Peyer's patch (tissue), 4 donors: Measurements from ENCODE around the gene ARV1. TPM values are rescaled to one million over a fixed set of nuclear protein-coding genes. Genes with fewer than 3 reads are reported as not detected.
A peak's percentile ranks its signal among the peaks of the same experiment; 100 is the strongest.
"Not testable (repeated sequence)": the region's sequence is repeated elsewhere in the genome, so short reads cannot be mapped to it uniquely, and the experiment has no call there.

ENCODE experiments used
- DNase-seq, 3 donors: peaks; one replicate each; pipeline ENCODE4 v3.0.0-alpha.2; 2017 to 2019
- H3K27ac ChIP-seq, 4 donors: fragments of 200-600 bp; sonication (generic); one replicate each; pipeline ENCODE4 v1.5.1; 2016 to 2019
- H3K27me3 ChIP-seq, 2 donors: fragments of 200-600 bp; sonication (generic); one replicate each; pipeline ENCODE4 v1.5.1; 2019
- H3K36me3 ChIP-seq, 3 donors: fragments of 200-600 bp; sonication (generic); one replicate each; pipeline ENCODE4 v1.5.1; 2016 to 2019
- H3K4me1 ChIP-seq, 4 donors: fragments of 200-600 bp; sonication (generic); one replicate each; pipeline ENCODE4 v1.5.1; 2016 to 2019
- H3K4me3 ChIP-seq, 4 donors: fragments of 200-600 bp; sonication (generic); 1 replicate in 3 of 4; 2 replicates in 1 of 4; pipeline ENCODE4 v1.5.1; 2016 to 2019; ENCODE audit warnings: mild to moderate bottlenecking in 1 of 4
- H3K9me3 ChIP-seq, 4 donors: fragments of 200-600 bp; sonication (generic); one replicate each; pipeline ENCODE4 v1.5.1; 2016 to 2019; ENCODE audit warnings: mild to moderate bottlenecking in 1 of 4
- CTCF ChIP-seq, 6 experiments: fragments of 450-650 bp in 4 of 6; fragments of 200-600 bp in 2 of 6; sonication (generic) in 1 of 6; IDR thresholded peaks; one replicate each; pipeline ENCODE4 v1.5.1; 2017 to 2019; ENCODE audit warnings: antibody characterized with exemption in 6 of 6, mild to moderate bottlenecking in 3 of 6, moderate library complexity in 1 of 6
- POLR2A ChIP-seq, 2 donors: fragments of 450-650 bp; IDR thresholded peaks; one replicate each; pipeline ENCODE4 v1.5.1; 2017; ENCODE audit warnings: antibody characterized with exemption in 2 of 2, mild to moderate bottlenecking in 2 of 2, moderate library complexity in 2 of 2
- total RNA-seq, 4 donors: library from RNA; depleted of rRNA; stranded (reverse); fragments of >200 nt; gene quantifications; one replicate each; pipeline ENCODE4 v1.1.0, GENCODE V29; 2016

ARV1 gene
- total RNA-seq, 4 donors from 2014 or later = 13.2 to 28.9 (median 21.0) TPM

- TF ChIP-seq CTCF (IDR thresholded peaks at IDR 0.05) (no peak), POLR2A (IDR thresholded peaks at IDR 0.05) (no peak)
- DNase-seq = no peak
- peak overlapping the region in 2 of 4 donors; percentile 30 to 73 for H3K27ac ChIP-seq
- peaks cover 0 to 17% (median 0%) of the 10 kb centered on the region in 4 donors for H3K4me1 ChIP-seq
- H3K27me3 ChIP-seq = no peaks in the 10 kb centered on the region
- H3K9me3 ChIP-seq = peaks cover 0 to 4% (median 0%) of the 10 kb centered on the region in 4 donors
- no peaks in the 10 kb centered on the region for H3K36me3 ChIP-seq
- peak overlapping the region; percentile 71 to 96 (median 80) for H3K4me3 ChIP-seq
Observed at GRCh38 chr1:231040800-231041718, 62.2 kb downstream of the ARV1 start.

GRCh38 chr1:231041719-231042261 lies 62.9 kb downstream of the ARV1 start:
- no peak for DNase-seq
- Histone ChIP-seq H3K9me3 (peaks cover 0 to 4% (median 0%) of the 10 kb centered on the region in 4 donors), H3K4me1 (peaks cover 0 to 17% (median 0%) of the 10 kb centered on the region in 4 donors), H3K4me3 (no peak overlapping the region), H3K36me3 (no peaks in the 10 kb centered on the region), H3K27me3 (no peaks in the 10 kb centered on the region), H3K27ac (no peak overlapping the region)
- TF ChIP-seq CTCF (IDR thresholded peaks at IDR 0.05) (no peak), POLR2A (IDR thresholded peaks at IDR 0.05) (no peak)

GRCh38 chr1:231044588-231044987 lies 65.7 kb downstream of the ARV1 start:
- Histone ChIP-seq H3K4me3 (no peak overlapping the region), H3K9me3 (peaks cover 0 to 4% (median 0%) of the 10 kb centered on the region in 4 donors), H3K27ac (no peak overlapping the region), H3K27me3 (no peaks in the 10 kb centered on the region), H3K4me1 (peaks cover 0 to 10% (median 0%) of the 10 kb centered on the region in 4 donors), H3K36me3 (no peaks in the 10 kb centered on the region)
- TF ChIP-seq CTCF (IDR thresholded peaks at IDR 0.05) (no peak), POLR2A (IDR thresholded peaks at IDR 0.05) (no peak)
- no peak for DNase-seq

GRCh38 chr1:231045286-231045685 lies 66.4 kb downstream of the ARV1 start:
- DNase-seq = no peak
- TF ChIP-seq POLR2A (IDR thresholded peaks at IDR 0.05) = no peak
- TF ChIP-seq CTCF (IDR thresholded peaks at IDR 0.05) = no peak
- H3K9me3 ChIP-seq = peaks cover 0 to 4% (median 0%) of the 10 kb centered on the region in 4 donors
- no peaks in the 10 kb centered on the region for H3K27me3 ChIP-seq
- peaks cover 0 to 9% (median 0%) of the 10 kb centered on the region in 4 donors for H3K4me1 ChIP-seq
- H3K36me3 ChIP-seq = no peaks in the 10 kb centered on the region
- no peak overlapping the region for H3K4me3 ChIP-seq
- no peak overlapping the region for H3K27ac ChIP-seq

GRCh38 chr1:231045921-231046729 lies 67.2 kb downstream of the ARV1 start:
- H3K27ac ChIP-seq, H3K9me3 ChIP-seq, H3K27me3 ChIP-seq, H3K4me1 ChIP-seq, H3K36me3 ChIP-seq, DNase-seq, H3K4me3 ChIP-seq: not testable (repeated sequence)
